Fibroblast of the conjunctiva (primary cell): Measurements from ENCODE around the gene PLXNA3.

ENCODE experiments used
- DNase-seq: peaks from one replicate; pipeline ENCODE4 v3.0.0-alpha.2; 2010; ENCODE audit warnings: low read depth

The PLXNA3 gene

GRCh38 chrX:154502098-154502497 is 44.0 kb downstream of the PLXNA3 start:
- DNase-seq = no peak

DNA sequence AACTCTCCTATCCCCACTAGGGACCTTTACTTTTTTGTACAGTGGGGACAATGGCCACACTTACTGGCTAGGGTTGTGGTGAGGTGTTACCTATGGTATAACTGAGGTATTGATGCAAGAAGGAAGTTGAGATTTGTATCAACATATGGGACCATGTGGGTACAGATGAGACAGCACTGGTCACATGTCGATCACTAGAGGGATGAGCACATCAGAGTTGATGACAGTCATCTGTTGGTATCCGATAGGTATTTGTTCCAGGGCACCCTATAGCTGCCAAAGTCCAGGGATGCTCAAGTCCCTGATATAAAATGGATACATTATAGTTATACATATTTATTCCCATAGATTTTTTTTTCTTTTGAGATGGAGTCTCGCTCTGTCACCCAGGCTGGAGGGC is 44.9 kb downstream of the PLXNA3 start:
- no peak for DNase-seq

DNA sequence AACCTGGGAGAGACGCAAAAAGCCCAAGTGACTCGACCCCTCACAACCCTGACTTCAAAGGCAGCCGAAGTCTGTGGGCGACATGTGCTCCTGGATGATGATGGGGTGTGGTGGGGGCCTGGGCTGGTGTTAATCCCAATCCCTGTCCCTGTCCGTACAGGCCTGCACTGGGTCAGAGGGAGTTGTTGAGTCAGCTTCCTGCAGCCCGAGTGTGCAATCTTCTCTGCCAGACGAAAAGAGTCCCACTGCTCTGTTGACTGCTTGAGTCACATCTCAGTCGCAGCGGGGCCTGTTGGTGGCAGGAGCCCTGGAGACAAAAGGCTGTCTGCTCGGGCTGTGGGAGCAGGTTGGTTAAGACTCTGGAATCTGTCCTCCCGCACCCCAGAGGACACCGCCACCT is 47.7 kb downstream of the PLXNA3 start:
- DNase-seq = no peak

GRCh38 chrX:154506483-154507332 is 48.6 kb downstream of the PLXNA3 start:
- DNase-seq = no peak

DNA sequence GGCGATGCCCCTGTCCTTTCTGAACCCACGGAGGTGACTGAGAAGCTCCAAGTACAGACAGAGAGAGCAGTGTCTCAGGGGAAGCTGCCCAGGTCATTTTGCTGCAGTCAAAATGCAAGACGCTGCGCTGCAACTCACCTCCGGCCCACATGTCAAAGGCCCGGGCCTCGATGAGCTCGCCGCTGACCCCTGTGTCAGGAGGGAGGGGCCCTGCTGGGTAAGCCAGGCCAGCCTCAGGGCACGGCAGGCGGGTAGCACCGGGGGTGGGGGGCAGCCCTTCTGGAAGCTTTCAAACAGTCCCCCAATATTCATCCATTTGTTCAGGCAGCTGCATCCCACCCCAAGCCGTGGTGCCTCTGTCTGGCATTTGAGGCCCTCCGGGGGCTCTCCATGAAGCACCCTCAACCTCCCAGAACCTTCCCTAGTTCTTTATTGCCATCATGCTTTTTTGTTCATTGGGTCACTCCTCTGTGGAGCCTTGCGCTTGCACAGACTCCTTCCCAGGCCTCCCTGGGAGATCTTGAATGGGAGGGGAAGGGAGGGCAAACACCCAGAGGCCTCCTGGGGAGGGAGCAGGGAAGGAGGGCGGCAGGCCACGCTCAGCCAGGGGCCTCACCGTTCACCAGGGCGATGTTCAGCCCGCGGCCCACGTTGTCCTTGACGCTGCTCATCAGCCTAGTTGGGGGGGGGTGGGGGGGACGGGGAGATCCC is 49.7 kb downstream of the PLXNA3 start:
- no peak for DNase-seq

DNA sequence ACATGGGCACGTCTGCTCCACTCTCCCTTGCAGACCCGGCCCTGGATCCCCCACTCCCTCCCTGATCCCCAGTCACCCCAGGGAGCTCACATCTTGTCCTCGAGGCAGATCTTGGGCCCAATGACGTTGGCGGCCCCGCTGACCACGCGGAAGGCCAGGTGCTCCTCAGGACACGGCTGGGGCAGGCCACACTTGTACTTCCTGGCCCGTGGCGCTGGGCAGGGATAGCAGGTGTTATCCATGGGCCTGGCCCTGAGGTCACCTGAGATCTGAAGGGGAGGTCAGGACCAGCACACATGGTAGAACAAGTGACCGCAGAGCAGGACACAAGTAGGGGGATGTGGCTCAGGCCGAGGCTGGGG is 50.3 kb downstream of the PLXNA3 start:
- DNase-seq = no peak

- DNase-seq = no peak
These were observed 51.4 kb downstream of the PLXNA3 start for GRCh38 chrX:154509455-154509854.

- no peak for DNase-seq
These were observed 53.7 kb downstream of the PLXNA3 start for GRCh38 chrX:154511761-154512160.

GRCh38 chrX:154512879-154513553 is 54.9 kb downstream of the PLXNA3 start:
- no peak for DNase-seq

- DNase-seq = no peak
These were observed 55.6 kb downstream of the PLXNA3 start for GRCh38 chrX:154513716-154514115.

GRCh38 chrX:154515090-154515965 is 57.2 kb downstream of the PLXNA3 start:
- DNase-seq = no peak

DNA sequence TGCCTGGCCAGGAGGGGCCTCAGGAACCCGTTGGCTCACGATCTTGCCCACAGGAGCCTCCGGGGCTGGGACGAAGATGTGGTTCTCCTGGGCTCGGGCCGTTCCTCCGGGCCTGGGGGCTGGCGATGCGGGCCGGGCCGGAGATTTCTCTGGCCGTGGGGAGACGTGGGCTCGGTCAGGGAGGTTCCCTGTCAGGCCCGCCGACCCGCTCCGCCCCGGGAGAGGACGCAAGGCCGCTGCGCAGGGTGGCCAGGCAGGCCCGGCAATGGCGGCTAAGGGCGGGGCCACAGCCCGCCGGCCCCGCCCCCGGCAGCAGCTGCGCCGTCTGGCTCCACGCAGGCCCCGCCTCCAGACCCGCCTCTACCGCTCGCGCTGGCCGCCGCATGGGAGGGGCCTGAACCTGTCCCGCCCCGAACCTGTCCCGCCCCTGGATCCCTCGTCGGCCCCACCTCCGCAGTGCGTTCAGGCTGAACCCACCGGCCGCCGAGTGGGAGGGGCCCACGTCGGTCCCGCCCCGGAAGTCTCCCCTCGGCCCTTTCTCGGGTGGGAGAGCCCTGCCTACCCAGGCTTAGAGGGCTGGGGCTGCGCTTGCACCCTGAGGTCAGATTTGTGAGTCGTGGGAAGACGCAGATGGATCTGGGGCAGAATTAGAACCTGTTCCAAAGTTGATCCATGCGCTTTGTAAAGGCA is 58.0 kb downstream of the PLXNA3 start, which contains the start of gene FAM3A:
Gene FAM3A (minus strand): TSS at position 267 of the 690 bp plus-strand sequence. CDS start 460 bp downstream, outside the sequence.
- DNase-seq = peak; percentile 87

DNA sequence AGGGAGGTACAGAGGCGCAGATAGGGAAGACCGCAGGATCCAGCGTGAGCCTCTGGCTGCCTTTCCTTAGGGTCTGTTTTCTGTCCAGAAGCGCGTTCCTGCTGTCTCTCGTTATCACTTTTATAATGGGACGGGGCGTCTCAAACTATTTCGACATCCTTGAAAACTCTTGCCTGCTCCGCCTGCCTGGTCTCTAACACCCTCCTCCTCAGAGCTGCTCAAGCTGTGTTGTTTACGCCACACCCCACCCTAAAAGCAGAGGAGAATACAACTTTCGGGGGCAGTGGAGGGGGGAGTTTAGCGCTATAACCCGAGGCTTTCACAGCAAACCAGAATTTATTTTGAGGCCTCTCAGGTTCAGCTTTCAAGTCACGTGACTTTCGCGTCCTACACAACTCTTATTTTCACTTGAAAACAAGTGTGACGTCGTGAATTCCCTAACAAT is 58.6 kb downstream of the PLXNA3 start:
- peak; percentile 37 for DNase-seq

DNA sequence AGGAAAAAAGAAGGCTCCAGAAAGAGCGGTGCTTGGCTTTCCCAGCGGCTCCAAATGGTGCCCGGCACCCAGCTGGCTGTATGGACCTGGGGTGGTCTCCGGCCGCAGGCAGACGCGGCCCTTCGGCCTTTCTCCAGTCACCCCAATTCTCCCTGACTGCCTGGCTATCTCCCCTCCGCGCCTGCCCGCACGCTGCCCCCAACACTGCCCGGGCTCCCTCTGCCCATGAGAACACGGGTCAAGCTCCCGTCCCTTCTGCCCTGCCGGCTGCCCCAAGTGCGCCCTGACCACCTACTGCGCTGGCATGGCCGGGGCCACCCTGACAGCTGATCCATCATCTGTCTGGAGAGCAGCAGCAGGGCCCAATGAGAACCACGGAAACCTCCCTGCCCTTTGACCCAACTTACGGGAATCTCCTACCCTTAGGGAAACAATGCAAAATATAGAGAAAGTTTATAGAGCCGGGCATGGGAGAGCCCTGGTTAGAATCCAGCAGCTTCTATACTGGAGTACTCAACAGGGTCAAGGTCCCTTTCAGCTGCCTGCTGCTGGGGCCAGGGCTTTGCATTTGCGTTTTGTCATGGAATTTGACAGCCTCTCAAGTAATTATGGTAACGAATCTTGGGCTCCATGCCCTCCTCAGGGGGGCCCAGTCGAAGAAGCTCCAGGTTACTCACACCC is 59.2 kb downstream of the PLXNA3 start:
- DNase-seq = no peak

GRCh38 chrX:154519389-154519788 is 61.3 kb downstream of the PLXNA3 start:
- DNase-seq = no peak

GRCh38 chrX:154525606-154526490 is 67.8 kb downstream of the PLXNA3 start:
- DNase-seq = no peak

GRCh38 chrX:154526901-154527675 is 69.0 kb downstream of the PLXNA3 start:
- no peak for DNase-seq
